SJCRH30 (cell line): ENCODE data around the gene DCHS1. TPM values are rescaled to one million over a fixed set of nuclear protein-coding genes. Genes with fewer than 3 reads are reported as not detected.
A peak's percentile ranks its signal among the peaks of the same experiment; 100 is the strongest.

Experiments used
- DNase-seq, 2 experiments: peaks; one replicate each; pipeline ENCODE4 v3.0.0-alpha.2; 2015 to 2020
- H3K27ac ChIP-seq: fragments of 250-450 bp; sonication (Bioruptor Pico); 2 replicates; pipeline ENCODE4 v1.5.1; 2020; ENCODE audit warnings: mild to moderate bottlenecking, moderate library complexity
- H3K27me3 ChIP-seq: fragments of 250-450 bp; sonication (Bioruptor Pico); 2 replicates; pipeline ENCODE4 v1.5.1; 2020; ENCODE audit warnings: mild to moderate bottlenecking, moderate library complexity
- H3K36me3 ChIP-seq: fragments of 250-450 bp; sonication (Bioruptor Pico); 2 replicates; pipeline ENCODE4 v1.5.1; 2020; ENCODE audit warnings: mild to moderate bottlenecking, moderate library complexity
- H3K4me1 ChIP-seq: fragments of 250-450 bp; sonication (Bioruptor Pico); 2 replicates; pipeline ENCODE4 v1.5.1; 2020; ENCODE audit warnings: mild to moderate bottlenecking, moderate library complexity
- H3K4me3 ChIP-seq: fragments of 250-450 bp; sonication (Bioruptor Pico); 2 replicates; pipeline ENCODE4 v1.5.1; 2020; ENCODE audit warnings: mild to moderate bottlenecking, moderate library complexity
- H3K9me3 ChIP-seq: fragments of 250-450 bp; sonication (Bioruptor Pico); replicated peaks from 2 replicates; pipeline ENCODE4 v1.5.1; 2020; ENCODE audit warnings: mild to moderate bottlenecking, moderate library complexity
- total RNA-seq: library from RNA; depleted of rRNA; stranded (reverse); fragments of >200 nt; shearing (Covaris generic); gene quantifications from 2 replicates; pipeline ENCODE4 v1.2.3, GENCODE V29; 2014

Gene DCHS1
- total RNA-seq, 1 experiment from 2014 or later = 9.6 TPM

DNA sequence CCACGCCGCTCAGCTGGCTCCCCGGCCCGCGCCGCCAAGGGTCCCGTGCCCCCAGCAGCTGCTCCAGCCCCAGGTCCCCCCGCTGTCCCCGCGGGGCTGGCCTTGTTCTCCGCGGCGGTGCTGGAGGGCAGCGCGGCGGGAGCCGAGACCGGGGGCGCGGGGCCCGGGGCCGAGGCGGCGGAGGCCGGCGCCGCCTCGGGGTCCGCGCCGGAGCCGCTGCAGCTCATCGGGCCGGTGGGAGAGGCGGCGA, 43.7 kb downstream of the DCHS1 start:
- peaks cover 9% of the 10 kb centered on the region for H3K4me1 ChIP-seq

DNA sequence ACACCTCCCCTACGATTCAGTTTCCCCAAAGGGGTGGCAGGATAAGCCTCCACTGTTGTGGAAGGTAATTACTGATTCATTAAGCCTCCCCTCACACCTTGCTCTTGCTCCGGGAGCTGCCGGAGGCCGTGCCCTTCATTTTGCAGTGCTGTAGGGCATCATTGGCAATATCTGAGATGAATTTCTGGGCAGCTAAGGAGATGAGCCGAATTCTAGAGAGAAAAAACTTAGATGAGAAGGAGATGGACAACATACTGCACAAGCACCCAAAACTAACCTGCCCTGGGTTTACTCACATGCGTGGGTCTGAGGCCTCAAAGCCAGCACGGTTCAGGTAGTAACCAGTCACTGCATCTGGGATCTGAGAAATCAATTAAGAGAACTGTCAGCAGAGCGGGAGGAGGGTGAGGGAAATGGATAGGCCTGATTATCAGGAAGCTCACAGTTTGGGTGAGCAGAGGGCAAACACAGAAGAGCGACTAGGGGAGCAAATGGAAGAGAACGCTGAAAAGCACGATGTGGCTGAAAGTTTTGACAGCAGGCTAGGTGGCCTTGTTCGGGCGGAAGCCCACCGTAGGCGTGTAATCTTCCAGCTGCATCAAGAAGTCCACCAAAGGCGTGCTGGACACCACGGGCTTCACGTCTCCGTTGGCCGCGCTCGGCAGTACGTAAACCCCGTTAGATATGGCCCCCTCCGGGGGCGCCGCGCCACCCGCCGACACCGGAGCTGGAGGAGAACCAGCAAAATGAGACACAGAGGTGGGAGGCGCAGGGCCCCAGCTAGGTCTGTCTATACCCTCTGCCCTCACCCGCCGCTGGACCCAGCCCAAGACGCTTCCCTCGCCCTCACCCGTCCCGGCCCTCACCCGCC, 44.3 kb downstream of the DCHS1 start:
- peak overlapping the region; percentile 55; the same call in 1 of the 2 replicates for H3K27ac ChIP-seq
- DNase-seq = peak; percentile 27 to 37
- H3K9me3 ChIP-seq = no peaks in the 10 kb centered on the region
- peaks cover 27% of the 10 kb centered on the region for H3K36me3 ChIP-seq
- H3K4me1 ChIP-seq = peaks cover 14% of the 10 kb centered on the region
- H3K27me3 ChIP-seq = no peaks in the 10 kb centered on the region
- H3K4me3 ChIP-seq = peak overlapping the region; percentile 66

More for the DNA sequence above, 43.7 kb downstream of the DCHS1 start:
- no peak for DNase-seq
- no peaks in the 10 kb centered on the region for H3K9me3 ChIP-seq
- H3K36me3 ChIP-seq = peaks cover 27% of the 10 kb centered on the region
- H3K27ac ChIP-seq = peak overlapping the region; percentile 79; the same call in 1 of the 2 replicates
- H3K27me3 ChIP-seq = no peaks in the 10 kb centered on the region
- peak overlapping the region; percentile 66 for H3K4me3 ChIP-seq

DNA sequence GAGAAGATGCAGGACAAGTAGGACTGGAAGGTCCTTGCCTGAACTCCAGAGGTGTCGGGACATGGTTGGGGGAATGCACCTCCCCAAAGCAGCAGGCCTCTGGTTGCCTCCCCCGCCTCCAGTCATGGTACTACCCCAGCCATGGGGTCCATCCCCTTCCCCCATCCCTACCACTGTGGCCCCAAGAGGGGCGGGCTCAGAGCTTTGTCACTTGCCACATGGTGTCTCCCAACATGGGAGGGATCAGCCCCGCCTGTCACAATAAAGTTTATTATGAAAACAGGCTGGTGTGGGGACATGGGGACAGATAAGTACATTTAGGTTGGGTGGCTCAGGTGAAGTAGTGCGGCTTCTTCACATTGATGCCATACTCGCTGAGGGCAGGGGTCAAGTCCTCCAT, 45.0 kb downstream of the DCHS1 start:
- Histone ChIP-seq H3K27ac (no peak overlapping the region), H3K4me3 (no peak overlapping the region), H3K4me1 (peaks cover 18% of the 10 kb centered on the region), H3K9me3 (no peaks in the 10 kb centered on the region), H3K27me3 (no peaks in the 10 kb centered on the region), H3K36me3 (peaks cover 27% of the 10 kb centered on the region)
- no peak for DNase-seq

DNA sequence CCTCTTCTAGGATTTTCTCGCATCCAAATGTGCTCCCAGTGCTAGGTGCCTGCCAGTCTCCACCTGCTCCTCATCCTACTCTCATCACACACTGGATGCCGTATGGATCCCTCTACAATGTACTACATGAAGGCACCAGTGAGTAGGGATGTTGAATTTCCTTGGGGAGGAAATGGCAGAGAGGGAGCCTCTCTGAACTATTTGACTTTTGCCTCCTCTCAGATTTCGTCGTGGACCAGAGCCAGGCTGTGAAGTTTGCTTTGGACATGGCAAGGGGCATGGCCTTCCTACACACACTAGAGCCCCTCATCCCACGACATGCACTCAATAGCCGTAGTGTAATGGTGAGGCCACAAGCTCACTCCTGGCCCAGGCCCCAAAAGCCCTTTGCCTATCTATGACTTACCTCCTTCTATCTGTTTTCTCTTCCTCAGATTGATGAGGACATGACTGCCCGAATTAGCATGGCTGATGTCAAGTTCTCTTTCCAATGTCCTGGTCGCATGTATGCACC, 46.0 kb downstream of the DCHS1 start:
- peaks cover 27% of the 10 kb centered on the region for H3K36me3 ChIP-seq
- H3K9me3 ChIP-seq = no peaks in the 10 kb centered on the region
- no peak overlapping the region for H3K4me3 ChIP-seq
- DNase-seq = no peak
- no peaks in the 10 kb centered on the region for H3K27me3 ChIP-seq
- no peak overlapping the region for H3K27ac ChIP-seq
- peaks cover 18% of the 10 kb centered on the region for H3K4me1 ChIP-seq

DNA sequence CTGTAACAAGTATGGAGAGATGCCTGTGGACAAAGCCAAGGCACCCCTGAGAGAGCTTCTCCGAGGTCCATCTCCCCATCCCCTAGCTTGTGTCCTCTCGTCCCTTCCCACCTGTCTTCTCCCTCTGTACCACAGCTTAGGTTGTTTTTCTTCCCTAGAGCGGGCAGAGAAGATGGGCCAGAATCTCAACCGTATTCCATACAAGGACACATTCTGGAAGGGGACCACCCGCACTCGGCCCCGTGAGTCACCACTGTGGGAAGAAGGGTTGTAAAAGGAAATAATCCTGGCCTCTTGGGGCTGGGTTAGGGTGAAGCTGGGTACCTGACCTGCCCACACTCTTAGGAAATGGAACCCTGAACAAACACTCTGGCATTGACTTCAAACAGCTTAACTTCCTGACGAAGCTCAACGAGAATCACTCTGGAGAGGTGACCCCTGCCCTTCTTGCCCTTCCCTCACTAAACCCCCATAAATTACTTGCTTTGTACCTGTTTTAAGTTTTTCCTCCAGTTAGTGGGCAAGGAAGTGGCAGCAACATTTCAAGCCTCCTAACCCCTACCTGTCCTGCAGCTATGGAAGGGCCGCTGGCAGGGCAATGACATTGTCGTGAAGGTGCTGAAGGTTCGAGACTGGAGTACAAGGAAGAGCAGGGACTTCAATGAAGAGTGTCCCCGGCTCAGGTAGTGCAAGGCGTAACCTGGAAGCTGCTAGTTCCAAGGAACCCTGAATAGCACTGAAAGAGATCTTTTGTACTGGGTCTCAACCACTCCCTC, 46.7 kb downstream of the DCHS1 start:
- Histone ChIP-seq H3K27me3 (no peaks in the 10 kb centered on the region), H3K4me3 (no peak overlapping the region), H3K36me3 (peaks cover 27% of the 10 kb centered on the region), H3K9me3 (no peaks in the 10 kb centered on the region), H3K27ac (no peak overlapping the region), H3K4me1 (peaks cover 18% of the 10 kb centered on the region)
- no peak for DNase-seq

DNA sequence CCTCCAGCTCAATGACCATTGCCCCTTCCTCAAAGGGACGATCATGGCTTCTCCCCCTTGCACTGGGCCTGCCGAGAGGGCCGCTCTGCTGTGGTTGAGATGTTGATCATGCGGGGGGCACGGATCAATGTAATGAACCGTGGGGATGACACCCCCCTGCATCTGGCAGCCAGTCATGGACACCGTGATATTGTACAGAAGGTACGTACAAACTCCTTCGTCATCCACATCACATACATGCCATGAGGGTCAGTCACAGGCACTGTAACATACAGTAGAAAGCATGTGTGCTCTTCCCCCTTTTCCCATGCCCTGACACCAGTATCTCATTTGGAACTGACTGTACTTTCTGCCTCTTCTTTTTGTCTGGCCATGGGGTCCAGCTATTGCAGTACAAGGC, 47.6 kb downstream of the DCHS1 start:
- Histone ChIP-seq H3K9me3 (no peaks in the 10 kb centered on the region), H3K27me3 (no peaks in the 10 kb centered on the region), H3K27ac (no peak overlapping the region), H3K4me3 (no peak overlapping the region), H3K36me3 (peaks cover 27% of the 10 kb centered on the region), H3K4me1 (peaks cover 18% of the 10 kb centered on the region)
- DNase-seq = no peak

DNA sequence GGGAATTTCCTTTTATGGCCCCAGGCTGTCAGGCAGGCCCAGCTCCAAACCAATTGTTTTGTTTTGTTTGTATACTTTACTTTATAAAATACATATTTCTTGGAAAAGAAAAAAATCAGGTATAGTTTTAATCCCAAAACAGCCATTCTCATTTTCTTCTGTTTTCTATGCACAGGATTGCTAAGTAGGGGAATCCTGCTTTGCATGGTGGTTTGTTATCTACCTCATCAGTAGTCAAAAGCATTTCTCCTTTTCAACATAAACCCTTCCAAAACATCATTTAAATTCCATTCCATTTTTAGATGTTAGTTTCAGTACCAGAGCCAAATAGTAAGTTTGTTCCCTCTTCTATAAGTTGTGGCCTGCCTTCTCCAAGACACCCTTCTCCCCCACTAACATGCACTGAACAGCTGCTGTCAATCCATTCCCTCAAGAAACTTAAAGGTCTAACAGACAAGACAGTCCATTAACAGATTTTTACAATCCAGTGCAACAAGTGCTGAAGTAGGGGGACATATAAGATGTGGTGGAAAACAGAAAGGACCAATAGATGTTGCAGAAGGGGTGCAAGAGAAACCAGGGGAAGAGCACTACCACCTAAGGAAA, 48.3 kb downstream of the DCHS1 start:
- H3K9me3 ChIP-seq = no peaks in the 10 kb centered on the region
- H3K4me1 ChIP-seq = peaks cover 18% of the 10 kb centered on the region
- no peak overlapping the region for H3K4me3 ChIP-seq
- DNase-seq = no peak
- peaks cover 27% of the 10 kb centered on the region for H3K36me3 ChIP-seq
- H3K27ac ChIP-seq = peak overlapping the region; percentile 7; the same call in 1 of the 2 replicates
- no peaks in the 10 kb centered on the region for H3K27me3 ChIP-seq

DNA sequence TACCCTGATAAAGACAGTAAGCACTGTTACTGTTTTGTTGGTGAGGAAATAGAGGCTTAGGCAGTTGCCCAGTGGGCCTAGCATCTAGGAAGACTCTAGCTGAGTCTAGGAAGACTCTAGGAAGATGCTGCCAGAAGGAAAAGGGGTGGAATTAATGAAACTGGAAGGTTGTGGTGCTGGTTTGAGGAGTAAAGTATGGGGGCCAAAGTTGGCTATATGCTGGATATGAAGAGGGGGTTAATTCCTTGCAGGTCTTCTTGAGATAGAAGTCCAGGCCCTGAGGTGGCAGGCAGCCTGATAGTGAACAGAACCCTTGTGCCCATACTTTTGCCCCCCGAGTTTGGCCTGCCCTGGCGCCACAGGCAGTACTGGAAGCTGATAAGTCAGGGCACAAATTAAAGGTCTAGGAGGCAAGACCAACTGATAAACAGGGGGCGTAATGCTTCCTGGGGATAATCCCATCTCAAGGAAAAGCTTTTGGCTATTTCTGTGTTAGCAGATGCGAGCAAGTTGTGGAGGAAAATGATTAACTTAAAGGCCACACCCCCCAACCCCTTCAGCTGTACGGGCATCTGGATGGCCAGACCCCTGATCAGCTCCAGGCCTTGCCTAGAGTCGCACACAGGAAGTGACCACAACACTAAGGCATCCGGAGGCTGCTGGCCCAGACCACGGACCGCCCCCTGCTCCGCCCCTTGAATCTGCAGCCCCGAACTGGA, 49.0 kb downstream of the DCHS1 start:
- Histone ChIP-seq H3K4me3 (no peak overlapping the region), H3K9me3 (no peaks in the 10 kb centered on the region), H3K27me3 (no peaks in the 10 kb centered on the region), H3K27ac (peak overlapping the region; percentile 1; the same call in 1 of the 2 replicates), H3K36me3 (peaks cover 27% of the 10 kb centered on the region), H3K4me1 (peaks cover 21% of the 10 kb centered on the region)
- DNase-seq = peak; percentile 91 to 93

DNA sequence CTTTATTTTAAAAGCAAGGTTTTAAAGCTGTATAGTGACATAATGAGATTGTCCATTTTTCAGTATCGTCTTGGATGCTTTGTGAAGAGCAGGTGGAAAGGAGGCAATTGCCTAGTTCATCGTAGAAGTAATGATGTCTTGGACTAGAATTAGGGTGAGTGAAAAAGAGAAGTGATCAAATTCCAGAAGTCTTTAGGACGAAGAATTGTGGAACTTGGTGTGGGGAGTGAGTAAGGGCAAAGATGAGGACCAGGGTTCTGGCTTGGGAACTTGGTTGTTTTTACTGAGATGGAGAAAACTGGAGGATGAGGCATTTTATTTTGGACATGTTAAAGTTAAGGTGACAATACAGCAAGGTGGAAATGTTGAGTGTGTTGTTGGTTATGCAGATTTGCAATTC, 50.8 kb downstream of the DCHS1 start:
- H3K36me3 ChIP-seq = peaks cover 29% of the 10 kb centered on the region
- H3K4me1 ChIP-seq = peaks cover 21% of the 10 kb centered on the region

DNA sequence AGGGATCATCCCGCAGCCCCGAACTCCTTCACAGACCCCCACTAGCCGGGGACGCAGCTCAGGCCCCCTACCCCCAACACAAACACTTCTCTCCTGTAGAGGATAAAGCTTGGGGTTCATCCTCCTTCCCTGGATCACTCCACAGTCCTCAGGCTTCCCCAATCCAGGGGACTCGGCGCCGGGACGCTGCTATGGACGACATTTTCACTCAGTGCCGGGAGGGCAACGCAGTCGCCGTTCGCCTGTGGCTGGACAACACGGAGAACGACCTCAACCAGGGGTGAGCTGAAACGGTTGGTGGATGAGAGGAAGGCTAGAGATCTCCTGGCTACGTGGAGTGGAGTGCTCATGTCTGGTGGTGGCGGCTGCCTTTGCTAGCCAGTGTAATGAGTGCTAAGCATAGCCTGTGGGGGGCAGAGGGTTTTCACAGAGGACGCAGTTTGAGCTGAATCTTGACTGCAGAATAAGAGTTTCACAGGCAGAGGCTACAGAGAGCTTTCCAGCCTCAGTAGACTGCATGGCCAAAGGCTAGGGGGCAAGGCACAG, 51.5 kb downstream of the DCHS1 start:
- DNase-seq = peak; percentile 32 to 63
- Histone ChIP-seq H3K27me3 (no peaks in the 10 kb centered on the region), H3K36me3 (peaks cover 26% of the 10 kb centered on the region)

More for the DNA sequence above, 50.8 kb downstream of the DCHS1 start:
- DNase-seq = no peak
- no peaks in the 10 kb centered on the region for H3K27me3 ChIP-seq
- H3K27ac ChIP-seq = no peak overlapping the region
- H3K9me3 ChIP-seq = no peaks in the 10 kb centered on the region
- peak overlapping the region; percentile 96 for H3K4me3 ChIP-seq

DNA sequence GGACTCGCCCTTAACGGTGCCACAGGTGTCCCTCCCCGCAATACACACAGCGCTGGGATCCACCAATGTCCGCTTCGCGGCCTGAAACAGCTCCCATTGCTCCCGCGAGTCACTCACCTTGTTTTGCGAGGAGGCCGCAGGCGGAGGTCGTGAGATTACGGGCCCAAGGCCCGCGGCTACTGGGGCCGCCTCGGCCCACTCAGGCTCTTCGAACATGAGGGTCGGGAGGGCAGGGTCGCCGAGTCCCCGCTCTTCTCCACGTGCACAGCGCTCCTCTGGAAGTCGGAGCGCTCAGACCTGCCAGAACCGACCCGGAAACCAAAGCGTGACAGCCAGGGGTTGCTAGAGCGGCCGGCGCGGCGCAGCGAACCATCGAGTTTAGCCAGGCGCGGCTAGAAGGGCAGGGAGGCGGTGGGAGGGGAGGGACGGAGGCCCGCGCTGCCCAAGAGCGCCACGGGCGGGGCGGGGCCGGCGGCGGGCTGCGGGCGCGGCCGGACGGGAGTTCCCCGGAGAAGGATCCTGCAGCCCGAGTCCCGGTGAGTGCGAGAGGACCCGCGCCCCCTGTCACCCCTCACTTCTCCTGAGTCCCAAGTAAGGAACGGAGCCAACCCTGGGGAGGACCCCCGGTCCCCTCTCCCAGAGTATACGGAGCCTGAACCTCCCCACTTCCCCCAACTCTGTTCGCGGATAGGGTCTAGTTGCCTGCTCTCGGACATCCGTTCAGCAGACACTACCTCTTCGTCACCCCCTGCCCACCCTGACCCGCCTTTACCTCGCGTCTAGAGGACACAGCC, 52.1 kb downstream of the DCHS1 start, which contains the start of the genes ILK and RRP8:
Gene ILK (plus strand): TSS at position 488 of the 794 bp plus-strand sequence. CDS start 498 bp downstream, outside the sequence.
Gene RRP8 (minus strand): TSS at position 330 of the 794 bp plus-strand sequence. CDS start 114 bp downstream, at position 216.
- DNase-seq = peak; percentile 84 to 89
- H3K27ac ChIP-seq = peak within 1 kb of the TSS; percentile 52
- H3K4me3 ChIP-seq = peak within 1 kb of the TSS; percentile 96
- H3K9me3 ChIP-seq = no peaks in the 10 kb centered on the region
- H3K27me3 ChIP-seq = no peaks in the 10 kb centered on the region
- peaks cover 21% of the 10 kb centered on the region for H3K4me1 ChIP-seq
- peaks cover 23% of the 10 kb centered on the region for H3K36me3 ChIP-seq

More for the DNA sequence above, 51.5 kb downstream of the DCHS1 start:
- Histone ChIP-seq H3K27ac (peak overlapping the region; percentile 52), H3K4me1 (peaks cover 21% of the 10 kb centered on the region), H3K4me3 (peak overlapping the region; percentile 96), H3K9me3 (no peaks in the 10 kb centered on the region)

DNA sequence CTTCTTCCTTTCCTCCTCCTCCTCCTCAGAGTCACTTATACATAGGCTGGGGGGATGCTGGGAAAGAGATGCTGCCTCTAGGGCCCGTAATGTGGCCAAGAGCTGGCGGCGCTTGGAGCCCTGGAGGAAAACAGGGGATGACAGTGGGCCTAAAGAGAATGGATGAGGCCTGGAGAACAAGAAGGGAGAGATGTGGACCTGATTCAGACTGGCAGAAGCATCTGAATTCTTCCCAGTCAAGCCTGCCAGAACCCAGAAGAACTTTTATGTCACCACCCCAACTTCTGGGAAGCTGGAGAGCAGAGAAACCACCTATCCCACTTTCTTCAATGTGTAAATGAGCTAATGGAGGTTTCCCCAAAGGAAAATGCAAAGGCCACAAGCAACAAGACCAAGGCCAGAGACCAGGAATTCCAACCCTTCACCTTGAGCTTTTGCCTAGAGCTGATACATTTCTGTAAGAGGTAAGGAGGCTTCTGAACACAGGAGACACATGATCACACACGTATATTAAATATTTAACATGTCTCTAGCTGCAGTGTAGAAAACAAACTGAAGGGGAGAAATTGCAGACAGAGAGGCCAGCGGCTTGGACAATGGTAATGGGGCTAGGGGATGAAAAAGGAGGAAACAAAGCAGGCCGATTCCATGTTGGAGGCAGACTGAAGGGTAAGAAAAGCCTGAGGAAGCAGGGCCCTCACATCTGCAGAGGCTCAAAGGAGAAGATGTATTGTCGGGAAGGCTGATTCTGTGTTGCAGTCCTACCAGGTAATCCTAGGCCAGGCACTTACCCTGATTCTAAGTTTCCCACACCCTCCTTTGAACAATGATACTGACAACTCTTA, 53.3 kb downstream of the DCHS1 start:
- Histone ChIP-seq H3K4me1 (peaks cover 15% of the 10 kb centered on the region), H3K27me3 (no peaks in the 10 kb centered on the region), H3K9me3 (no peaks in the 10 kb centered on the region), H3K27ac (no peak overlapping the region), H3K36me3 (peaks cover 23% of the 10 kb centered on the region), H3K4me3 (peak overlapping the region; percentile 96)
- DNase-seq = no peak
